ENCODE results near the gene TTC28. TPM values are rescaled to one million over a fixed set of nuclear protein-coding genes. Genes with fewer than 3 reads are reported as not detected.

The TTC28 gene
- total RNA-seq, 4 donors from 2014 or later: 10.2 to 23.8 (median 13.4) TPM

DNA sequence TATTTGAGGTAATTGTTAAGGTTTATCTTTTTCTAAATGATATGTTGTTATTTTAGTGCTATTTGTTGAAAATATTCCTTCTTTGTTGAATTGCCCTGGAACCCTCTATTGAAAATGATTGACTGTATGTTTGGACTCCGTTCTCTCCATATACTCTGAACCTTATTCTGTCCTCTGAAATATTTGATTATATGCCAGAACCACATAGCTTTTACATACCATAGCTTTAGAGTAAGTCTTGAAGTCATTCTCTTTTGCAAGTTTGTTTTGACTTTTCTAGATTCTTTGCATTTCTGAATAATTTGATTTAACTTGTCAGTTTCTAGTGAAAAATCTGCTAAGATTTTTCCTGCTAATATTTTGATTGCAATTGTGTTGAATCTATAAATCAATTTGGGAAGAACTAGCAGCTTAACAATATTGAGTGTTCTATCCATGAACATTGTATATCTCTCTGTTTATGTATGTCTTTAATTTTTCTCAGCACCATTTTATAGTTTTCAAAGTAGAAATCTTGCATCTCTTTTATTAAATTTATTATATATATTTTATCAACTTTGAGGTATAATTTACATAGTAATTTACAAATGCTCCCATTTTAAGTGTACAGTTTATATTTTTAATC lies 708.9 kb downstream of the TTC28 start:
- H3K4me3 ChIP-seq (ENCODE audit: low read depth, poor library complexity, severe bottlenecking): no peak overlapping the region
- 90 to 93% methylated on average over 1 of the region's 1 CpG for WGBS, 2 donors
- intact Hi-C loops (cut with DNase I; ENCODE audit: low total_unique reads): no loop called here
- DNase-seq (ENCODE audit: low spot score in 2 of 2): no peak
- TF ChIP-seq, protein P1, sequence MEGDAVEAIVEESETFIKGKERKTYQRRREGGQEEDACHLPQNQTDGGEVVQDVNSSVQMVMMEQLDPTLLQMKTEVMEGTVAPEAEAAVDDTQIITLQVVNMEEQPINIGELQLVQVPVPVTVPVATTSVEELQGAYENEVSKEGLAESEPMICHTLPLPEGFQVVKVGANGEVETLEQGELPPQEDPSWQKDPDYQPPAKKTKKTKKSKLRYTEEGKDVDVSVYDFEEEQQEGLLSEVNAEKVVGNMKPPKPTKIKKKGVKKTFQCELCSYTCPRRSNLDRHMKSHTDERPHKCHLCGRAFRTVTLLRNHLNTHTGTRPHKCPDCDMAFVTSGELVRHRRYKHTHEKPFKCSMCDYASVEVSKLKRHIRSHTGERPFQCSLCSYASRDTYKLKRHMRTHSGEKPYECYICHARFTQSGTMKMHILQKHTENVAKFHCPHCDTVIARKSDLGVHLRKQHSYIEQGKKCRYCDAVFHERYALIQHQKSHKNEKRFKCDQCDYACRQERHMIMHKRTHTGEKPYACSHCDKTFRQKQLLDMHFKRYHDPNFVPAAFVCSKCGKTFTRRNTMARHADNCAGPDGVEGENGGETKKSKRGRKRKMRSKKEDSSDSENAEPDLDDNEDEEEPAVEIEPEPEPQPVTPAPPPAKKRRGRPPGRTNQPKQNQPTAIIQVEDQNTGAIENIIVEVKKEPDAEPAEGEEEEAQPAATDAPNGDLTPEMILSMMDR (IDR thresholded peaks at IDR 0.05): no peak
- TF ChIP-seq POLR2A (IDR thresholded peaks at IDR 0.05): no peak

DNA sequence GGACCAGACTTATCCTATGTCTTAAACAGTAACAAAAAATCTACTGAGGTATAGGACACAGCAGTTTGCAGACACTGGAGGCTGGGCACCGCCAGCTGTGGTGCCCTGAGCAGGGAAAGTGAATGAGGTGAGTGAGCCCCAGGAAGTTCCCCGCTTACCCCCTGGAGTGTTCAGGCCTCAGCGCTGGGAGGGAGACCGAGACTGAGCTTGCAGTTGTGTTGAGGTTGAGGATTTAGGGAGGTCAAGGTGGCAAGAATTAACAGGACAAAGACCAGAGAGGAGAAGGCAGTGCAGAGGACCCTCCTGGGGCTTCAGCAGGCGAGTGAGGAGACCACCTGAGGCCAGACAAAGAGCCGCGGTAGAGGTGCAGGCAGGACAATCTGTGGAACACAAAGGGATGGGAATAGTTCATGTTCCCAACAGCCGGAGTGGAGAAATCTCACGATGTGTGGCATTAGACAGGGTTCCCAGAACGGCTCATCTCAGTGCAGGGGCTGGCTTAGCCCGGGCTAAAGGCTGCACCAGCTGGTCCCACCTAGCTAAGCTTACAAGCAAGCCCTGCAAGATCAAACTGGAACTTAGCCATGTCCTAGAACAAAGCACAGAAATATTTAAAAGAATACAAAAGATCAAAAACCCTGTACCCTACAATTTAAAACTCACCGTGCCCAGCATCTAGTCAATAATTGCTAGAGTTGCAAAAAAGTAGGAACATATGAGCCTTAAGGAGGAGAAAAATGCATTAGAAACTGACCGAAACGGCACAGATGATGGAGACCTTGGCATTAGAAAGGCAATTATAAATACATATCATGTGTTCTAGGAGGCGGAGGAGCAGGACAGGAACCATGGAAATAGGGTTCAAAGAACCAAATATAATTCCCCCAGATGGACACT lies 713.2 kb downstream of the TTC28 start:
- no peak for DNase-seq (ENCODE audit: low spot score in 2 of 2)
- intact Hi-C loops (cut with DNase I; ENCODE audit: low total_unique reads): no loop called here
- WGBS, 2 donors: 92 to 95% methylated on average over 15 of the region's 15 CpGs
- no peak overlapping the region for H3K4me3 ChIP-seq (ENCODE audit: low read depth, poor library complexity, severe bottlenecking)
- no peak for TF ChIP-seq POLR2A (IDR thresholded peaks at IDR 0.05)
- TF ChIP-seq, protein P1 (IDR thresholded peaks at IDR 0.05): no peak

DNA sequence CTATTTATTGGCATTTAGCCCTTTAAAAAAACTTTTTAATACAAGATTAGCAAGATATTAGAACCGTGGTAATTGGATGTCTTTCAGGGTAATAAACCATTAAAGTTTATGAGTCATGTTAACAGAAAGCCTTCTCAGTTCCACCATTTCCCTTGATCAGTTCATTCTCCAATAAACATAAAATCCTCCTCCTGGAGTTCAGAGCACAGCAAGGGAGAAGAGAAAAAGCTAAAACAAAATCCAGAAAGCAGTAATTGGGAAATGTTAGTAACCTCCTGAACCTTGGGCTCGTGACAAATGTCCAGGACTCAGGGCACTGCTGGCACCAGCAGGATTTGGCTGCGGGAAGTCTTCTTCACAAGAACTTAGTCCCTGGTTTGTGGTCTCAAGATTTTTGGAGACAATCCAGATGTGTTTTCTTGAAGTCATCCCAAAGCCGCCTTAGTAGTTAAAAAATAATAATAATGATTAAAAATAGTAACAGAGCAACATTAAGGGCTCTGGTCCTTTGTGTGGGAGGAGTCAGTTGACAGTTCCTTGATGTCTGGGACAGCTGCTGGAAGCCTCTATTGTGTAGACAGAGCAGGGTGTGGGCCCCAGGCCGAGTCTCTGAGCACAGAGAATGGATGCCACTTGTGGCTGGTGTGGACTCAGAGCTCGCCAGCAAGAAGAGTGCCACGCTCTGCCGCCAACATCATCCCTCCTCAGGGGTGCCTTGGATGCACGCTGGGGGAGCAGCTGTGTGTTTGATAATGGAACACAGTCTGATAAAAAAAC lies 717.2 kb downstream of the TTC28 start:
- WGBS, 2 donors: 44 to 49% methylated on average over 9 of the region's 9 CpGs
- no peak for TF ChIP-seq POLR2A (IDR thresholded peaks at IDR 0.05)
- TF ChIP-seq, protein P1 (IDR thresholded peaks at IDR 0.05): no peak
- DNase-seq (ENCODE audit: low spot score in 2 of 2): no peak
- no peak overlapping the region for H3K4me3 ChIP-seq (ENCODE audit: low read depth, poor library complexity, severe bottlenecking)
- intact Hi-C loops (cut with DNase I; ENCODE audit: low total_unique reads): no loop called here

DNA sequence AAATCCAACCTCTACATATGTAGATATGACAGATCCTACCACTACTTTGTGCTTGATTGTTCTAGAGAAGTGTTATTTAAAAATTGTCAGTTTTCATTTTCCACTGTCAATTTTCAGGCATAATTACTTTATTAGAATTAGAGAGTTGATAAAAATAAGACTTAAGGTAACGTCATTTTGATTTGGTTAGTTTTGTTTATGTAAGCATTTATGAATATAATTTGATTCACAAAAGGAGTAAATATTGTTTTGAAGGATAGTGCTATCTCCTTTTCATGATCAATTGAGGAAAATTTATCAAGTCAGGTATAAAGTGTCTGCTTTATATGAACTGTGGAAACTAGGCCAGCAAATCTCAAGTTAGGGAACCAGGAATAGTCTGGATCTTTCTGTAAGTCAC lies 718.0 kb downstream of the TTC28 start:
- H3K4me3 ChIP-seq (ENCODE audit: low read depth, poor library complexity, severe bottlenecking): no peak overlapping the region
- WGBS, 2 donors: 93 to 95% methylated on average over 1 of the region's 1 CpG

DNA sequence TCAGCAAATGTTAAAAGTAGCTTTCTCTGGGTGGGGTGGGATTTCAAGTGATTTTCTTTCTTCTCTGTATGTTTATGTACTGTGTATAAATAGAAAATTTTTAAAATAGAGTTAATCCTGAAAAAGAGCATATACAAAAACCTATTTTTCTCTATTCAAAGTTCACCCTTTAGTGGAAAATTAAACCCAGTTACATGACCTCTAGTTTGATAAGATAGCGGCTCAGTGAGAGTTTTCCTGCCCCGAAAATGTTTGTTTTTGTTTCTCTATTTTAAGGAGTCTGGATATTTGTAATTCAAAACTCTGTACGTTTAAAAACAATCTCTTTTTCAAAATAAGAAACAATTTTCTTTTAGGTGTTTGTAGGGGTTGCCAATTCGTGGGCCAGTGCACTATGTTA lies 718.5 kb downstream of the TTC28 start:
- no peak overlapping the region for H3K4me3 ChIP-seq (ENCODE audit: low read depth, poor library complexity, severe bottlenecking)
- 88% methylated on average over 4 of the region's 4 CpGs for WGBS, 2 donors
- intact Hi-C loops (cut with DNase I; ENCODE audit: low total_unique reads): no loop called here
- no peak for DNase-seq (ENCODE audit: low spot score in 2 of 2)
- TF ChIP-seq, protein P1 (IDR thresholded peaks at IDR 0.05): no peak
- TF ChIP-seq POLR2A (IDR thresholded peaks at IDR 0.05): no peak

More for the DNA sequence above, 718.0 kb downstream of the TTC28 start:
- no peak for TF ChIP-seq POLR2A (IDR thresholded peaks at IDR 0.05)
- TF ChIP-seq, protein P1 (IDR thresholded peaks at IDR 0.05): no peak
- intact Hi-C loops (cut with DNase I; ENCODE audit: low total_unique reads): no loop called here
- DNase-seq (ENCODE audit: low spot score in 2 of 2): no peak

Measured in lower leg skin (tissue), 4 donors.